BLaER1 treated with 17β-estradiol and CSF1 and Interleukin-3, amounts not matched to agents 10 nM and 100 nM (cell line): Measurements from ENCODE around the gene AQP12B.
"Not testable (repeated sequence)": the region's sequence is repeated elsewhere in the genome, so short reads cannot be mapped to it uniquely, and the experiment has no call there.

Experiments used
- H3K27ac ChIP-seq, 11 experiments: shearing (Covaris generic); formaldehyde crosslinking; 2 replicates each; pipeline ENCODE4 v1.8.1; 2022
- H3K27me3 ChIP-seq, 11 experiments: shearing (Covaris generic); formaldehyde crosslinking; 2 replicates each; pipeline ENCODE4 v1.8.1; 2022
- H3K36me3 ChIP-seq, 11 experiments: shearing (Covaris generic); formaldehyde crosslinking; 2 replicates each; pipeline ENCODE4 v1.8.1; 2022
- H3K4me1 ChIP-seq, 10 experiments: shearing (Covaris generic); formaldehyde crosslinking; 2 replicates each; pipeline ENCODE4 v1.8.1; 2022
- H3K4me2 ChIP-seq, 11 experiments: shearing (Covaris generic); formaldehyde crosslinking; 2 replicates each; pipeline ENCODE4 v1.8.1; 2022
- H3K4me3 ChIP-seq, 10 experiments: shearing (Covaris generic); formaldehyde crosslinking; 2 replicates each; pipeline ENCODE4 v1.8.1; 2022
- H3K9ac ChIP-seq, 11 experiments: shearing (Covaris generic); formaldehyde crosslinking; 2 replicates each; pipeline ENCODE4 v1.8.1; 2022
- H3K9me3 ChIP-seq, 11 experiments: shearing (Covaris generic); formaldehyde crosslinking; replicated peaks in 1 of 11; 2 replicates each; pipeline ENCODE4 v1.8.1; 2022
- H4K20me1 ChIP-seq, 11 experiments: shearing (Covaris generic); formaldehyde crosslinking; 2 replicates each; pipeline ENCODE4 v1.8.1; 2022
- Cebpa-rat ChIP-seq, 11 experiments: shearing (Covaris generic); IDR thresholded peaks; 2 replicates each; pipeline ENCODE4 v1.8.1; 2022

AQP12B gene

DNA sequence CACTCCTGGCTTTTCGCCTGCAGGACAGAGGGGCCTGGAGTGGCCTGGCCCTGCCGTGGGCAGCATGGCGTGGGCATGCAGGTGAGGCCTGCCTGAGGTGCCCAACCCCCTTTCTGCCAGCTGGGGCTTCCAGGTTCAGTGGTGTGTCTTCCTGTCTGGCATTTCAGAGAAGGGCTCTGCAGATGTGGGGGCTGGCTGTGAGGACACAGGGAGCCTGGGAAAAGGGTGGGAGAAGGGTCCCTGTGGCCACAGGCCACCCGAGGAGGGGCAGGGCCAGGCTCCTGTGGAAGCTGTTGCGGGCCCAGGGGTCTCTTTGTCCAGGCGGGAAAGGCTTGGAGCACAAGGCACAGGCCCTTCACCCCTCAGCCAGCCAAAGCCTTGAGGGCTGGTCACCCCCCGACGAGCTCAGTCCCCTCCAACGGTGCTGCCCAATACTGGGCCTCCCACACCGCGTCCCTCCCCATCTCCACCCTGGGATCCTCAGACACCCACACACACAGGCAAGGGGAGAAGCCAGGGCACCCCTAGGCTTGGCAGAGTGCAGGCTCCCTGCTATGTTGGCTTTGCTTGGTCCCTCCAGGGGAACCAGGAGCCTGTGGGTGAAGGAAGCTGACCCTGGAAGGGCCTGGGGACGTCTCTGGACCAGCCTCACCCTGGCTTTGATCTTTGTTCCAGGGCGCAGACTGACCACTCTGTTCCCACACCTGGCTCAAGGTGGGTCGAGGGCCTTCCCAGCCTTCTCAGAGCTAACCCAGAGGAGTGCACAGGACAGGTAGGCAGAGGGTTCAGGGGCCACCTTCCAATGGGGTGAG, 5.3 kb upstream of the AQP12B start:
- no peaks in the 10 kb centered on the region for H3K27me3 ChIP-seq
- H4K20me1 ChIP-seq, result no peaks in the 10 kb centered on the region
- no peaks in the 10 kb centered on the region for H3K9me3 ChIP-seq
- no peak overlapping the region for H3K4me3 ChIP-seq
- no peaks in the 10 kb centered on the region for H3K36me3 ChIP-seq
- peak overlapping the region in 1 of 11 experiments; percentile 18; a peak in 1 of 22 replicates for H3K27ac ChIP-seq
- TF ChIP-seq Cebpa-rat (IDR thresholded peaks at IDR 0.05), result no peak
- peaks cover 11 to 33% (median 19%) of the 10 kb centered on the region in 10 experiments; a peak in 19 of 20 replicates for H3K4me1 ChIP-seq
- H3K9ac ChIP-seq, result no peak overlapping the region
- no peak overlapping the region for H3K4me2 ChIP-seq

DNA sequence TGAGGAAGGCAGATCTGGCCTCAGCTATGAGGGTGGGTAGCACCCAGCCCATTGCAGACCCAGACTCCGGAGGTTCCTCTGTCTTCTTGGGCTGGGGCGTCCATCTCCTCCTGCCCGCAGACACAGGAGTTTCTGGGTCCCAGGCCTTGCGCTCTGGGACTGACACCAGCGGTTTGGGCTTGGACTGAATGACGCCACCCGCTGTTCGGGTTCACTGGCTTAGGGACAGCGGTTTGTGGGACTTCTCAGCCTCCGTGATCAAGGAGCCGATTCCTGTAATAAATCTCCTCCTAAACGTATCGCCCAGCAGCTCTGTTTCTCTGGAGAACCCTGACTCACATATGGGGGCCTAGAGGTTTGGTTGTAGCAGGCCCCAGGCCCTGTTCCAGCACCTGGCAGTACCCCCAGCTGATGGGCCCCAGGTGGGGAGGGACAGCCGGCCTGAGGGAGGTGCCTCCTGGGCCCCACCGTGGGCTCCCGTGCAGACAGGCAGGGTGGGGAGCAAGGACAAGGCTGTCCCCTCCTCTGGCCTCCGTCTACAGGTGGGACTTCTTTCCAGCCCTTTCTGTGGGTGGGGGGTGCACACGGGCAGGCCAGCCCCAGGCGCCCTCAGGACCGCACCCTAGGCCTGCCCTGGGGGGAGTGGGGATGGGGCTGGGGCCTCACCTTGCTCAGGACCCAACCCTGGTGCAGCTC, 4.5 kb upstream of the AQP12B start:
- no peak overlapping the region; a peak in 1 of 22 replicates for H3K9ac ChIP-seq
- no peak overlapping the region for H3K4me3 ChIP-seq
- no peaks in the 10 kb centered on the region for H3K36me3 ChIP-seq
- peak overlapping the region in 7 of 11 experiments; percentile 8 to 59 (median 52); a peak in 10 of 22 replicates for H3K4me2 ChIP-seq
- peaks cover 11 to 33% (median 19%) of the 10 kb centered on the region in 10 experiments; a peak in 19 of 20 replicates for H3K4me1 ChIP-seq
- peak overlapping the region in 1 of 11 experiments; percentile 37; a peak in 2 of 22 replicates for H3K27ac ChIP-seq
- no peaks in the 10 kb centered on the region for H3K27me3 ChIP-seq
- TF ChIP-seq Cebpa-rat (IDR thresholded peaks at IDR 0.05), result no peak
- H3K9me3 ChIP-seq, result no peaks in the 10 kb centered on the region
- no peaks in the 10 kb centered on the region for H4K20me1 ChIP-seq

DNA sequence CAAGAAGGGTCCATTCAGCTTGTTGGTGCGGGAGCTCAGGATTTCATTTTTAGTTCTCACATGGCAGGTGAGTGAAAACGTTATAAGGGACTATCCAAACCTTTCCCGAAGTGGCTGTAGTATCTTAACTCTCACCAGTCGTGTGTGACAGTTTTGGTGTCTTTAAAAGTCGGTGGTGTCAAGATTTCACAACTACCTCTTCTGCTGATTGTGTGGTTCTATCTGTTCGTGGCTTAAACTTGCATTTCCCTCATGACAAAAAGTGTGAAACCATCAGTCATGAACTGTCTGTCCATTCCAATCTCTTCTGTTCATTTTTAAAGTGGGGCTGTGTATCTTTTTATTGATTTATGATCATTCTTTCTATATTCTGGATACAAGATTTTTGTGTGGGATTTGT, 3.8 kb upstream of the AQP12B start:
- H3K4me1 ChIP-seq, result peaks cover 11 to 33% (median 19%) of the 10 kb centered on the region in 10 experiments; a peak in 19 of 20 replicates
- peak overlapping the region in 6 of 11 experiments; percentile 8 to 59 (median 52); a peak in 10 of 22 replicates for H3K4me2 ChIP-seq
- no peak overlapping the region for H3K4me3 ChIP-seq
- H3K27me3 ChIP-seq, result no peaks in the 10 kb centered on the region
- no peaks in the 10 kb centered on the region for H3K36me3 ChIP-seq
- H4K20me1 ChIP-seq, result no peaks in the 10 kb centered on the region
- no peaks in the 10 kb centered on the region for H3K9me3 ChIP-seq
- H3K9ac ChIP-seq, result no peak overlapping the region
- H3K27ac ChIP-seq, result no peak overlapping the region; a peak in 1 of 22 replicates
- no peak for TF ChIP-seq Cebpa-rat (IDR thresholded peaks at IDR 0.05)

DNA sequence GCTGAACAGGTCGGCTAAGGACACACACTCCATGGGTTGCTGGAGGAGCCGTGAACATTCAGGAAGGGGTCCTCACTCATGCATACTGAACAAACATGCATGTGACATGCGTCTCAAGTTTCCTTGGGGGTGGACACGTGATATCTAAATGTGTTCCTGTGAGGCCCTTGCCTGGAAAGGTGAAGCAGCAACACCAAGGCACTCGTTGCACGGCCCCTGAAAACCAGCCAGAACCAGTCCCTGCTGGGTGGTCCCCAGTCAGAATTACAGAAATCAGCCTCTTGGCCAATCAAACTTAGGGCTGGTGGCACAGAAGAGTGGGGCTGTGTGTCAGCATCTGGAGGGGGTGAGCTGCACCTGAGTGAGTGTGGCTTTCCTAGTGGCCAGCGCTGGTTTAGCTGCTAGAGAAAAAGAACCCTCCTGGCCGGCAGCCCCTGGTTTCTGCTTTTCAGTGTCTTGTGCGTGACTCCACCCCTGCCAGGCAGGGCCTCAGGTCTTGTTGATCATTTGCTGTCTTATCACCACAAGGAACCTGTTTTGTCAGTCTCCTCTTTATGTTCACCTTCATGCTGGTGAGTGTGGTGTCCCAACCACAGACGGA, 3.2 kb upstream of the AQP12B start:
- H3K9ac ChIP-seq, result no peak overlapping the region
- no peaks in the 10 kb centered on the region for H3K9me3 ChIP-seq
- H3K27ac ChIP-seq, result no peak overlapping the region
- H3K4me3 ChIP-seq, result no peak overlapping the region
- peaks cover 11 to 33% (median 19%) of the 10 kb centered on the region in 10 experiments; a peak in 19 of 20 replicates for H3K4me1 ChIP-seq
- H4K20me1 ChIP-seq, result no peaks in the 10 kb centered on the region
- peak overlapping the region in 5 of 11 experiments; percentile 26 to 59 (median 52); a peak in 9 of 22 replicates for H3K4me2 ChIP-seq
- TF ChIP-seq Cebpa-rat (IDR thresholded peaks at IDR 0.05), result no peak
- no peaks in the 10 kb centered on the region for H3K36me3 ChIP-seq
- H3K27me3 ChIP-seq, result no peaks in the 10 kb centered on the region

DNA sequence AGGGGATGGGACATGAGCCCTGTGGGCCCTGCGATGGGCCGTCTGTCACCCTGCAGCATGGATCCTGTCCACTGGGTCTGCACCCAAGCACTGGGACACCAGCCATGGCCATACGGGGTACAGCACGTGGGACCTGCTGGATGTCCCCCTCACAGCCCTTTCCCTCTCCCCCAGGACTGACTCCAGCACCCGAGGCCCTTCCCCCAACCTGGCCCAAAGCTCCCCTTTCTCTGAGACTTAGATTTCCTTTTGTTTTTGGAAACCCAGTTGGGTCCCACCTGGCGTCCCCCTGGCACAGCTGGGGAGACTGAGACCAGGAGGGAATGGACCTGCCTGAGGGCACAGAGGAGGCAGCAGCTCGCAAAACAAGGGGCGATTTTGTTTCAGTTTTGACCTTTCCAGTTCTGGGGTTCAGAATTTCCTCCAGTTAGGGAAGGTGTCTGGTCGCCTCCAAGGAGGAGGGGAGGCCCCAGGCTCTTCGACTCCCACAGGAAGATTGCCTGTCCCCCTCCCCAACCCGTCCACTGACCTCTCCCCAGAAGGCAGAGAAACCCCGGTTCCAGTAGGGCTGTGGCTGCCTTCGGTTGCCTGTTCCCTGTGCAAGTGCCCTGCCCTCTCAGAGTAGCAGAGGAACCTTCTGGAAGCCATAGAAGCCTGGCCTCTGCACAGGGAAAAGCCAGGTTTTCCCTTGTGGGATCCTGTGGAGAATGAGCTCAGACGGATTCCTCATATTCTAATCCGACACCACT, 1.5 kb upstream of the AQP12B start:
- H3K27me3 ChIP-seq, H4K20me1 ChIP-seq, H3K36me3 ChIP-seq, H3K9me3 ChIP-seq, H3K4me3 ChIP-seq, H3K9ac ChIP-seq: not testable (repeated sequence)
- H3K4me2 ChIP-seq, result peak overlapping the region in 9 of 11 experiments; percentile 35 to 62 (median 51); a peak in 13 of 22 replicates
- peaks cover 5 to 25% (median 14%) of the 10 kb centered on the region in 10 experiments; a peak in 18 of 20 replicates for H3K4me1 ChIP-seq
- peak overlapping the region in 3 of 11 experiments; percentile 5 to 29 (median 13); a peak in 2 of 22 replicates for H3K27ac ChIP-seq

DNA sequence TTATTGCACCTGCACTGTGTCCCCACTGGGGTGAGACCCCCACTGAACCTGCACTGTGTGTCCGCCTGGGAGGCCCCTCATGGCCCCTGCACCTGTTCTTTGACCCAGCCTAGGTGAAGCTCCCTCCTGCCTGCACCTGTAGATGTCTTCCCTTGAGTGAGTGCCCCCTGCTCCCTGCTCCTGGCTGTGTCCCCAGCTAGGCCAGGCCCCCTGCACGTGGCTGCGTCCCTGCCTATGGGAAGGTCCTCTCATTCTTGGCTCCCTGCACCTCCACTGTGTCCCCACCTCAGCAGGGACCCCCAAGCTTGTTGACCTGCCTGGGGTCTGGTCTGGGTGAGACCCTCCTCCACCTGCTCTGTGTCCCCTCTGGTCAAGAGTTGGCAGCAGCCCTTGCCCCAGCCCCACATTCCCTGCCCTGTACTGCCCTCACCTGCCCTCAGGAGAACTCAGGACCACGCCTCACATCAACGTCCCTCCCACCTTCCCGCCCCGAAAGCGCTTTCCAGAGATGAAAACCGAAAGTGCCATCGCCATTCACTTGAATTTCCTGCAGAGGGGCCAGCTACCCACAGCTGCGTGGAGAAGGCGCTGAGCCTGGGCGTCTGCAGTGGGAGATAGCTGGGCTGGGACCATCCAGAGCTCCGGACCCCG, 769 bp upstream of the AQP12B start:
- not testable (repeated sequence) for H3K27me3 ChIP-seq, H3K36me3 ChIP-seq, H4K20me1 ChIP-seq, H3K9ac ChIP-seq, H3K9me3 ChIP-seq, H3K4me3 ChIP-seq
- peak overlapping the region in 7 of 11 experiments; percentile 35 to 62 (median 48); a peak in 9 of 22 replicates for H3K4me2 ChIP-seq
- H3K4me1 ChIP-seq, result peaks cover 5 to 25% (median 14%) of the 10 kb centered on the region in 10 experiments; a peak in 18 of 20 replicates
- 0 out of 22 replicates have a peak overlapping the region, but pooled peaks of 1 of the 11 experiments have one; percentile 13 for H3K27ac ChIP-seq

DNA sequence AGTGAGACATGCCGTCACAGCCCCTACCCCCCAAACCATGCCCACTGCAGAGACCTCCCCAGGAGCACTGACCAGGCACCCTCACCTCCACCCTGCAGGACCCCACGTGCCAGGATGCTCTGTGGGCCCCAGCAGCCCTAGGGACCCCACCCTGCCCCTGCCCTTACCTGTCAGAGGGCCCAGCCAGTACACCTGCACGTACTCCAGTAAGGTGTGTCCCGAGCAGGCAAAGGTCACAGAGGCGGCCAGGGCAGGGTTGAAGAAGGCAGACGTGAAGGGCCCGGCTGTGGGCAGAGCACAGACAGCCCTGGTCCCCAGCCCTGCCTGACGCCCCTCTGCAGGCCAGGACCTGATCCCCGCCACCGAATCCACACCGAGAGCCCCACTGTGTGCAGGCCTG, 2.5 kb downstream of the AQP12B start:
- not testable (repeated sequence) for H3K4me2 ChIP-seq, H3K4me3 ChIP-seq, H3K9ac ChIP-seq, H3K27me3 ChIP-seq, H4K20me1 ChIP-seq, H3K27ac ChIP-seq, H3K9me3 ChIP-seq, H3K36me3 ChIP-seq, H3K4me1 ChIP-seq

DNA sequence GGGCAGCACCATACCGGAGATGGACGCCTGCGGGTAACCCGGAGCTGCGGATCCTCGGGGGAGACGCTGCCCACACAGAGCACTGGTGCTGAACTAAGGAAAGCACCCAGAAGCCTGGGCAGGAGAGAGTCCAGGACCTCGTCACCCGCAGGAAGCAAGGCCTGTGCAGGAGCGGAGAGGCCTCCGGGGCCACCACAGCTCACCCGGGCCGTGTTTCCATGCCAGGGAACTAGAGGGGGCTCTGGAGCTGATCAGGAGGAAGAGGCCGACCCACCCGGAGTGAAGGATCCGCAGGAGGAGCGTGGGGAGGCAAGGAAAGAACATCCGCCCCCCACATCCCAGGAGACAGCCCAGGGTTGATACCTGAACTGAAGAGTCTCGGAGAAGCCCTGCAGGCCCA, 3.8 kb downstream of the AQP12B start:
- not testable (repeated sequence) for H4K20me1 ChIP-seq, H3K36me3 ChIP-seq, H3K4me3 ChIP-seq, H3K9ac ChIP-seq, H3K4me2 ChIP-seq, H3K27ac ChIP-seq, H3K9me3 ChIP-seq, H3K27me3 ChIP-seq, H3K4me1 ChIP-seq

DNA sequence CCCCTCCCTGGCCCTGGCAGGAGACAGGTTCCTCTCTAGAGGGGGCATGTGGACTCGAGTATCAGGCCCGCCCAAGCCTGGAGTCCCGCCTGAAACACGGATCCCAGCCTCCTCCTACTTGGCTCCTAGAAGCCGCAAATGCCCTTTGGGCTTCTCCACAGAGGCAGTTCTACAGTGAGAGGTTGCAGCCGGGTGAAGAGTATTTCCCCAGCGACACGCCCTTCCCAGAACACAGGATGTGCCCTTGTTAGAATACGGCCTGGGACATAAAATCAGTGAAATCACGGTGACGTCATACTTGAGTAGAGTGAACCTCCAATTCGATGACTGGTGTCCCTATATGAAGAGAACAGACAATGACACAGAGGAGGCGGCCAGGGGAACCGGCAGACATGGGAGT, 4.6 kb downstream of the AQP12B start:
- H3K4me1 ChIP-seq, H3K36me3 ChIP-seq, H3K27ac ChIP-seq, H3K9ac ChIP-seq, H3K4me2 ChIP-seq, H3K27me3 ChIP-seq, H3K9me3 ChIP-seq, H3K4me3 ChIP-seq, H4K20me1 ChIP-seq: not testable (repeated sequence)

DNA sequence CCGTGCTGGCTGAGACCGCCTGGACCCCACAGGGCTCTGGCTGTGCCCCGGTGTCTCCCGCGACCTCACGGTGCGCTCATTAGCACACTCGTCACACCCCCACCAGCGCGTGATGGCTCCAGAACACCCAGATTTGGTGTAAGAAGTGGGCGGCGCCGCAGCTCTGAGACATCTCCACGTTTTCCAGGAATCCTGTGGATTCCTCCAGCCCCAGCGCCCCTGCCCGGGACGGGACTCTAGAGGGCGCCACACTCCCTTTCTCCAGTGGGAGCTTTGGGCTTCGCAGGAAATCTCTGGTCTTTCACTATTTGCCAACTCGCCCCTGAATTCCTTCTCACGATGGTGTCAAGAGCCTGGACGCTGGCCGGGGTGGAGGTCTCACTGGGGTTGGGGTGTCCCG, 7.3 kb downstream of the AQP12B start:
- not testable (repeated sequence) for H3K27me3 ChIP-seq, H3K36me3 ChIP-seq, H3K4me2 ChIP-seq, H3K9me3 ChIP-seq, H3K4me3 ChIP-seq, H3K4me1 ChIP-seq, H3K27ac ChIP-seq, H3K9ac ChIP-seq, H4K20me1 ChIP-seq

DNA sequence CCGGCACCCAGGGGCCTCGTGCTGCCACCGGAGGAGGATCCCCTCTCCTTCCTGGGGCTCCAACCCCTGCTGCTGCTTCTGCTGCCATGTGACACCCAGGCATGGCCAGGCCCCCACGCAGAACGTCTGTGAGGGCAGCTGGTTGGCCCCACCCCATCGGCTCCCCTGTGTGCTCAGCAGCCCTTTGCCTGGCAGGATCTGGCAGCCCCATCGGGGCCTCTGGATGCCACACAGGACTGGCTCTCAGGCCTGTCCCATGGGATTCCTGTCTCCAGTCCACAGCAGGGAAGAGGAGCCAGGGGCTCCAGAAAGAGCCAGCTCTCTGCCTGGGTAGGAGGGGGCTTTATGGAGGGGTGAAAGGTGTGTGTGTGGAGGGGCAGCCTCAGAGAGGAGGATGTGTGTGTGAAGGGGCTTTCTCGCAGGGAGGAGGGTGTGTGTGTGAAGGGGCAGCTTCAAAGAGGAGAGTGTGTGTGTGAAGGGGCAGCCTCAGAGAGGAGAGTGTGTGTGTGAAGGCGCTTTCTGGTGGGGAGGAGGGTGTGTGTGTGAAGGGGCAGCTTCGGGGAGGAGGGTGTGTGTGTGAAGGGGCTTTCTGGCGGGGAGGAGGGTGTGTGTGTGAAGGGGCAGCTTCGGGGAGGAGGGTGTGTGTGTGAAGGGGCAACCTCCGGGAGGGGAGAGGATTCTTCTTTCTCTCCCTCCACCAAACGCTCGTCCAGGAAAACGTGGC, 8.1 kb downstream of the AQP12B start:
- peak overlapping the region in 5 of 11 experiments; percentile 20 to 42 (median 37); a peak in 7 of 22 replicates for H3K4me2 ChIP-seq
- not testable (repeated sequence) for H3K4me3 ChIP-seq, H3K9me3 ChIP-seq, H3K27ac ChIP-seq, H3K36me3 ChIP-seq, H3K4me1 ChIP-seq, H4K20me1 ChIP-seq, H3K27me3 ChIP-seq
- H3K9ac ChIP-seq, result 0 out of 22 replicates have a peak overlapping the region, but pooled peaks of 1 of the 11 experiments have one; percentile 33
